GM21447 (cell line): ENCODE results near the gene PRSS27.

Source experiments
- ATAC-seq: cut with Tn5 transposase; IDR thresholded peaks from one replicate; pipeline ENCODE4 v1.9.1; 2021; ENCODE audit not compliant: unreplicated experiment

The PRSS27 gene

DNA sequence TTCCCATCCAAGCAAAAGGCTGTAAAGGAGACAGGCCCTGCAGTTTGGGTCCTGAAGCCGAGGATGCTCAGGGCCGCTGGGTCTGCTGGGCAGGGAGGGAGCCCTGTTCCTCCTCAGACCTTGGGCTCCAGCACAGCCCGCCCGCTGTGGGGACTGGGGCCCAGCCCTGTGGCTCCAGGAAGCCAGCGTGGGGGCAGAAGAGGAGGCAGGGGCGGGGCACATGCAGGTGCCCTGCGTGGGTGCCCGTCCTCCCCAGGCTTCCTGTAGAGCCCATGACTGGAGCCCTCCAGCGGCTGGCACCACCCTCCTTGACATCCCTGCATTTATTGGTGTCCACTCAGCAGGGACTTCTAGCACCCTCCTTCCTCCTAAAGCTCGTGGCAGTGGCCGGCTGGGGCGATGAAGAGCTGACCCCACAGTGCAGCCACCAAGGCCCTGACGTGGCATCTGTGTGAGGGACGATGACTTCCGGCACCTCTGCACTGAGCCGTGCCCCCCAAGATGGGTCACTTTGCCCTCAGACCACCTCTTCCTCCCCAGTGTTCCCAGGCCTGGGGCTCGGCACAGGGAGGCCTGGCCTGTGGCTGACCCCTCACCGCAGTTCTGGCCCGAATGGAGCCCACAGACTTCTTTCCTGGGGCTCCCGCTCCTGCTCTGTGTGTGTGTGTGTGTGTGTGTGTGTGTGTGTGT is 9.9 kb downstream of the PRSS27 start:
- ATAC-seq, result no peak

DNA sequence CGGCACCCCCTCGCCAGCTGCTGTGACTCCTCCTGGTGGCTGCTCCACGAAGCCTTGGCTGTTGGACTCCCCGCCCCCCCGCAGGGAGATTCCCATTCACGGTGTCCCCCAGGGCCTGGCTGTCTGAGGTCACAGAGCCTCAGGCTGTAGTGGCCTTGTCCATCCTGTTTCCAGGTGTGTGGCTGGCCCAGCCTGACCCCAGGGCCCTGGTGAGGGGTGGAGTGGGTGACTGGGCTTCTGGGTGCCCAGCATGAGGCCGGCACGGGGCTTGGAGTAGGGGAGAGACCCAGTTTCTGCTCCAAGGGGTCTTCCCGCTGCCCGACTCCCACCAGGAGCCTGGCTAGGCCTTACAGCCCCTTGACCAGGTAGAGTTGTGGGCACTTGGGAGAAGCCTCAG is 10.4 kb downstream of the PRSS27 start:
- ATAC-seq, result no peak

GRCh38 chr16:2708955-2709587 is 11.0 kb downstream of the PRSS27 start:
- ATAC-seq, result no peak

GRCh38 chr16:2708290-2708639 is 11.8 kb downstream of the PRSS27 start:
- ATAC-seq, result no peak

- no peak for ATAC-seq
These were observed 12.4 kb downstream of the PRSS27 start for GRCh38 chr16:2707368-2708289.

DNA sequence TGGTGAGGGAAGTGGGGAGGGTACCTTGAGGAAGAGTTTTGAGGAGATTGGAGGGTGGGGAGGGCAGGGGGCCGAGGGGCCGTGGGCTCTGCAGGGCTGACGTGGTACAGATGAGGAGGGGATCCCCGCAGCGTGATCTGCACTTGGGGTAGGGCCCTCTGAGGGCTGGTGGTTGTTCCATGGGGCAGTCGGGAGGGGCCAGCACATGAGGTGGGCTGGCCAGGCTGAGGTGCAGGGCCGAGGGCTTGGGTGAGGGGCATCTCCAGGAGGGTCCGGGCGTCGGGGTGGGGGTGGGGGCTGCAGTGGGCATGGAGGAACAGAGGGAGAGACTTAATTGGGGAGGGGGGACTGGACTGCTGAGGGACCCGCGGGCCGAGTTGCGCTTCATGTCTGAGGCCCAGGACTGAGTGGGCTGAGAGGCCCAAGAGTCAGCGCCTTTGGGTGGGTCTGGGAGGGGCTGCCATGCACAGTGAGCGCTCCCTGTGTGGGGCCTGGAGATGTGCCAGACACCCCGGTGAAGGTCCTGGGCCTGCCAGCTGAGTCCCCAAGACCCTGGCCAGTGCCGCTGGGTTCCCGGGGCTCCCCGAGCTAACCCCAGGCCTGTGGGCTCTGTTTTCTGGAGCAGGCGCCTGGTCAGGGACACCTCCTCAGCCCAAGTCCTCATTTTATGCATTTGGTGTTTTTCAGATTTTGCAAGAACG is 13.3 kb downstream of the PRSS27 start:
- ATAC-seq, result no peak

- no peak for ATAC-seq
These were observed 13.9 kb downstream of the PRSS27 start for GRCh38 chr16:2706085-2706484.

DNA sequence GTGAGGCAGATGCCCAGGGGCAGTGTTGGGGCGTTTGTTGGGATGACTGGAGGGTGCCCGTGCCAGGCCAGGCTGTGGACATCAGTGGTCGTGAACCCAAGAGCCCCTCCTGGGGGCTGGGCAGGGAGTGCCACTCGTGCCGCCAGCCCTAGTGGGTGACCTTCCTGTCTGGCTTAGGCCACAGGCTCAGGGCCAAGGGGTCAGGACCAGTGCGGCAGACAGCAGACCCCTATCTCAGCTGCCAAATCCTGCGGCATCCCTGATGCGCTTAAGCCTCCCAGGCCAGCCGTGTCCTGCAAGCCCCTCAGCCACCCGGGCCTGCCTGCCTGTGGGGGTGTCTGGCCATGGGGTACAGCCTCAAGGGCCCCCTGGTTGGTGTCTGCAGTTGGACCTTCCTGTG is 14.7 kb downstream of the PRSS27 start:
- ATAC-seq, result no peak

- no peak for ATAC-seq
These were observed 15.1 kb downstream of the PRSS27 start for GRCh38 chr16:2704983-2705275.

- ATAC-seq, result no peak
These were observed 15.7 kb downstream of the PRSS27 start for GRCh38 chr16:2704166-2704982.

- ATAC-seq, result no peak
These were observed 16.9 kb downstream of the PRSS27 start for GRCh38 chr16:2702871-2703745.

DNA sequence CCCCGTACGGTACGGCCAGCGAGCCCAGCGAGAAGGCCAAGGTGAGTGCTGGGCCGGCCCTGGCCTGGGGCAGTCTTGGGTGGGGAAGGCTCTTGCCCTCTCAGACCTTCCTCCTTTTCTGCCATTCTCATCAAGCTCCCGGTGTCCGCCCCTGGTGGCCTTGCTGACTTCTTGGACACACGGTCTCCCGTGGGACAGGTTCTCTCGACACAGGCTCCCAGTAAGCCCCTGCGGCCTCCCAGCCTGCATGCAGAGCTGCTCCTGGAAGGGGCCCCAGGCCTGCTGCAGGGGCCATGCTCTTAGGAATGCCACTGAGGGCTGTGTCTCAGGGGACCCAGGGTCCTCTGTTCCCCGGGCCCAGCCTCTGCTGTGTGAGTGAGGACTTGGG is 17.6 kb downstream of the PRSS27 start:
- no peak for ATAC-seq

GRCh38 chr16:2701713-2702437 is 18.1 kb downstream of the PRSS27 start:
- no peak for ATAC-seq

GRCh38 chr16:2701272-2701671 is 18.8 kb downstream of the PRSS27 start:
- ATAC-seq, result no peak

- ATAC-seq, result no peak
These were observed 19.2 kb downstream of the PRSS27 start for GRCh38 chr16:2700786-2701185.

DNA sequence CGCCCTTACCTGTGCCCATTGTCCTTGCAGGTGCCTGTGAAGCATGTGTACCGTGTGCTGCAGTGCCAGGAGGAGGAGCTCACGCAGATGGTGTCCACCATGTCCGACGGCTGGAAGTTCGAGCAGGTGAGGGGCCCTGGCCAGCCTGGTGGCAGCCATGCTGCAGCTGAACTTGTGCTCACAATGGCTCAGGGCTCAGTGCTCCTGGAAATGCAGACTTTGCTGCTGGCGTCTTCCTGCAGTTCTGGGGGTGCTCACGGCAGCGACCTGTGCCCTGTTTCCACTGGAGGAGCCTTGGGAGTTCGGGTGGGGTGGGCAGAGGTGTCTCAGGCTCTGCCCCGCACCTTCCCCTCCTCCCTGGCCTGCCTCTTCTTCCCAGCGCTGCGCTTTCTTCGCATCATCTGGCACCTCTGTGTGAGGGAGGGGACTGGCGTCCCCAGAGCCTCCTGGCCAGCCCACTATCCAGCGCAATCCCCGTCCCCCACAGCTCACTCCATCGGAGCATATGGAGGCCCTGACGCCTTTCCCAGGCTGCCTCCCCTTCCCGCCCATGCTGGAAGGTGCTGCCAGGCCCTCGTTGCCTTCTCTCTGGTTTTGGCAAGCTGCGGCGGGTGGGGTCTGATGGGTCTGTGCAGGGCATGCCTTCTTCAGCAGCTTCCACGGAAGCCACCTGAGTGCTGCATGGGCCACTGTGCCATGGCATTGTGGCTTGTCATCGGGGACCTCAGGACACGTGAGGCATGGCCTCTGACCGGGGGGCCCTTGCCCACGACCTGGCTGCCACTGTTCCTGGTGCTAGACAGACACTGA is 20.0 kb downstream of the PRSS27 start:
- no peak for ATAC-seq

DNA sequence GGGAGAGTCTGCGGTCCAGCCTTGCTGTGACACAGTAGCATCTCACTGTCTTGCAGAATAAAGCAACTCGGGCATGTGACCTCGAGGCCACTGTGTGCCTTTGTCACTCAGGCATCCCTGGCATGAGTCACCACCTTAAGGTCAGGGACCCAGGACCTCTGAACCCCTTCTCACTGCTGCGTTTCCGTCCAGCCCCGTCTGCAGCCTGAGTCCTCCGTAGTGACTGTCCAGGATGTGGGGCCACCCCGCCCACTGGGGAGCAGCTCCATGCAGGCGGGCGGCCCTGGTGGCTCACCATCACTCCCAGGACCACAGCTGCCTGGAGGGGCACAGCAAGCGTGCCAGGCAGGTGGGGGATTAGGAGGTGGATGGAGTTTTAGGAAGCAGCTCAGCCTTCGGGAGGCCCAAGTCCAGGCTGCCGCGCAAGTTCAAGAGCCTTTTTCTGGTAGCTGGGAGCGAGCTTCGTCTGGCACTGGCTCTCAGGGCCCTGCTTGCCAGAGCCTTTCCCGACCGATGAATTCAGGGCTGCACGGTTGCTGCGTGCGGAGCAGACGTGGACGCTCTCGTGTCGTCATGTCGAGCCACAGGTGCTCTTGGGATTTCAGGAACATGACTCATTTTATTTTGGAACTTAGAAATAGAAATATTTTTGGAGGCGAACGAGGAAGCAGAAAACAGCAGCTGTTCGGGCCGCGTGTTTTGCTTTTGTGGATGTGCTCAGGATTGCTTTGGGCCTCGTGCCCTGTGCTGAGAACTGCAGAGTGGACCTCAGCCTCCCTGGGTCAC is 20.9 kb downstream of the PRSS27 start:
- ATAC-seq, result no peak
